ENCODE results near the gene NPAS2.

The NPAS2 gene

DNA sequence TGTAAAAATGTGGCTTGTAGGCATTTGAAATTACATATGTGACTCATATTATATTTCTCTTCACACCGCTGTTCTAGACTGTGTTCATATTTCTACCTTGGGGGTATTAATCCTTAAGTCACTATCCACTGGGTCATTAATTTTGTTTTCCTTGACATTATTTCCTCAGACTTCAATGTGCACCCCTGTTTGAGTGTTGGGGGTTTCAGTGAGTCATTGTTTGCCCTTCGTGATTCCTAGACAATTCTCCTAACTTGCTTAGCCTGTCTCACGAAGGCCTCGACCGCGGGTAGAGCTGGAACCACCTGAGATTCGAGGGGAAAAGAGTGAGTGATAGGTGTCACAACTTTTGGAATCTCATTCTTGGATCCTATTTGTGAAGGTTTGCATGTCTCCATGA, 35.1 kb downstream of the NPAS2 start:
- no peak for DNase-seq (ENCODE audit: low read depth)

DNA sequence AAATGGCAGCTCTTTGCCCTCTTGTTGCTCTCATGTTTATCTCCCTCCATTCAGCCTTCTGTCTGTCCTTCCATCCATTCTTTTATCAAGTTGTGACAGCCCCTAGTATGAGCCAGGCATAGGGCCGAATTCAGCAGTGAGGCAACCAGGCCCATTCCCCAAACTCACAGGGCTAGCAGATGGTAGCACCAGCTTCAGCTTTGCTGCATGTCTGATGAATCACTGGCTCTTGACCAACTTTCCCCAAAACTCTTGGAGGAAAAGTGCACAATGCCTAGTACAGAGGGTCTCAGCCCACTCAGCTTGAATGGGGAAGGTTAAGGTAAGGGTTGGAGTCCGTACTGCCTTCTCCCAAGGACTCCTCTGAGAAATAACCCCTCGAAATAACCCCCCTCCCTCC, 35.7 kb downstream of the NPAS2 start:
- no peak for DNase-seq (ENCODE audit: low read depth)

DNA sequence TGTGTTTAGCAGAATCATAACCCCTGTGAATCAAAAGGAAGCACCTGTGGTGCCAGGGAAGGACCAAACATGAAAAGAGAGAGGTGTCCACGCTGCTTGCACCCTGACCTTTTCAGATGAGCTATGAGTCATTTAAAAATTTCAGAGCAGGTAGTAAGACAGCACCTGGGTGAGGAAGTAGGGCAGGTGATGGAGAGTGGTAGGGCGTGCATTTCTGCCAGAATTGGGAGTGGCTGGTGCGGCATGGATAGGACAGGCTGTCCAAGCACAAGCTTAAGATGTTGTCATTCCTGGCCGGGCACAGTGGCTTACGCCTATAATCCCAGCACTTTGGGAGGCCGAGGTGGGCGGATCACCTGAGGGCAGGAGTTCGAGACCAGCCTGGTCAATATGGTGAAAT, 36.8 kb downstream of the NPAS2 start:
- no peak for DNase-seq (ENCODE audit: low read depth)

DNA sequence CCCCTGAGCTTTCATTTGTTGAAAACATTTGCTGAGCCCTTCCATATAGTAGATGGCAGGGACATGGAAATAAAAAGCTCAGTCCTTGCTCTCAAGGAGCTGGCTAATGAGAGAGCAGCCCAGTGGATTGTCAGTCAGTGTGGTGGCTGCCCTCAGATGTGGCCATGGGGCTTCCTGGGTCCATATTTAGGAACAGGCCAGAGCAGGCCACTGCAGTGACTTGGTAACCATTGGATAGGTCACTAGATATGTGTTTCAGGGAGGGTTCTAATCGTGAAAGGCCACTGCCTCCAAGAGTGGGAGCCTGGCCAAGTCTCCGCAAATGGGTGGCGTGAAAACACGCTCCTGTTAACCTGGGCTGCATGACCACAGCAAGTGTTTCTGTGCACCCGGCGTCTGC, 37.4 kb downstream of the NPAS2 start:
- DNase-seq (ENCODE audit: low read depth): no peak

DNA sequence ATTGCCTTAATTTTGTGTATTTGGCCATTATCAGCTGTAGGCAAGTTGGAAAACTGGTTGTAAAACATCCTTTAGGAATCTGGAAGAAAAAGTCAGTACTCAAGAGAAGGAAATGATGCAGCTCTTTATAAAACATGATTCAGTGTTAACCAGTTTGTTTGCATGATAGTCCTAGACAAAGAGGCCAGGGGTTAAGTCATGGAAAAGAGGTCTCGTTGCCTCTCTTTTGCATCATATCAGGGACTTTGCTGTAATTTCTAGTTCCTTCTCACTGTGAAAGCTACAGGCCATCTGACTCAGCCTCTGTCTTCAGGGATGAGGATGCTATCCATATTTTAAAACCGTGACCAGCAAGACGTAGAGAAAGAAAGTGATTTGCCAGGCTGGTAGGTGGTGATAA, 38.0 kb downstream of the NPAS2 start:
- DNase-seq (ENCODE audit: low read depth): peak; percentile 86

DNA sequence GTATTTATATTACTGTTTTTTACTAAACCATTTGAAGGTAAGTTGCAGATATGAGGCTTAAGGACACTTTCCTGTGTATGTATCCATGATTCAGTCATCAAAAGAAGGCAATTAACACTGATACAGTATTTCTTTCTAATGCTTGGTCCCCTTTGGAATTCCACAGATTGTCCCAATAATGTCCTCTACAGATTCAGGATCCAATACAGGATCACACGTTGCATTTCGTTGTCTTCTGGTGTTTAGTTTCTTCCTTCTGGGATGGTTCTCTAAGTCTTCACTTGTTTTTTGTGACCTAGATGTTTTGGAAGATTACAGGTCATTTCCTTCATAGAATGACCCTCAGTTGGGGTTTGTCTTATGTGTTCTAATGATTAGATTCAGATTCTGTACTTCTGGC, 40.0 kb downstream of the NPAS2 start:
- no peak for DNase-seq (ENCODE audit: low read depth)

DNA sequence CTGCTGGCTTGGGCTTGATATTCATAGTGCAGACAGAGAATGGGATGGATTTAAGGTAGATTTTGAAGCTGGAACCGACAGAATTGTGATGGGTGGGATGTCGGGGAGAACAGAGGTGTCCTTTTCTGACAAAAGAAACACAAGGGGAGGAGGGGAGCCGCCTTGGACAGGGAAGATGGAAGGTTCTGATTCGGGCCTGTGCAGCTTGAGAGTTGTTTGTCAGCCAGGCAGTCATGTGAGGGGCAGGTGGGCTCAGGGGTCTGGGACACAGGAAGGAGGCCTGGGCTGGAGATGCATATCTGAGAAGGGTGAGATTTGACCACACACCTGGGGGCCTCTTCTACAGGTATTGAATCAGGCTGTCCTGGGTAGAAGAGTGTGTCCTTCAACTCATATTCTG, 41.4 kb downstream of the NPAS2 start:
- no peak for DNase-seq (ENCODE audit: low read depth)

DNA sequence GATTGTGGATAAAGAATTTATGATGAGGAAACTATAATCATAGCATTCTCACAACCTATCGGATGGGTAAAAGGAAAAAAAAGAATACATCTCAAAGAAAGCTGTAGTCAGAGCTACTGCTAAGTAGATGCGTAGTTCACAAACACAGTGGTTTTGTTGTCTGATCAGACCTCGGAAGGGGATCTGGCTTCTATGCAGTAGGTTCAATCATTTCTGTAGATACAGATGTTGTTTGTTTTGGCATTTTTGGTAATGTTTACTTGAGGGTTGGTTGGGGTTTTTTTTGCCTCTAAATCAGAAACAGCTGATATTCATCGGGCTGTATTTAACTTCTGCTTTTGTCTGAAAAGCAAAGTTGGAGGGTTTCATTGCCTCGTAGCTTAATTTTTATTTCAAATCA, 42.1 kb downstream of the NPAS2 start:
- DNase-seq (ENCODE audit: low read depth): peak; percentile 63

DNA sequence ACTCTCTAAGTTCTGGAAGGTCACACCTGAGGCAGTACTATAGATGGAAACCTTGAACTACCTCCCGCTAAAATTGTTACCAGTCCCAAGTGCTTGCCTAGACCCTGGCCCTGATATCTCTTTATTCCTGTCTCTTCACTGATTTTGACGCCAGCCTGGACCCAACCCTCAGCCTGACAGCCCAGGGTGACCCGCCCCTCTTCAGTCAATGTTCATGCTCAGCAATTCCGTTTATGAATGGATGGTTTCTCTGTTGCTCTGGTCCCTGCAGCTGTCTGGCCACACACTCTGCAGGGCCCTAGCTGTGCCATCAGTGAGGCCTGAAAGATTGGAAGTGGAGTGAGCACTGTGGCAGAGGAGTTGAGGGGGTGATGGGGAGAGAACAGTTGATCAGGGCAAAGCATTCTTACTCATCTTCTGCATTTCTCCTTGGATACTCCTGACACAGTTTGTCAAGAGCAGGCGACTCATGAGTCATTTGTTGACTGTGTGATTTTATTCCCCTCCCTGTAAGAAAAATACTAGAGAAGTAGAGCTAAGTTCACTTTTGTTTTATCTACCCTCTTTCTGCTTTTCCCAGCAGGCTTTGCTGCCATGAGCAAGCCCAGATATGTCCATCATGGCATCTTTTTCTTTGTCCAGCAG, 46.0 kb downstream of the NPAS2 start:
- DNase-seq (ENCODE audit: low read depth): peak; percentile 65

DNA sequence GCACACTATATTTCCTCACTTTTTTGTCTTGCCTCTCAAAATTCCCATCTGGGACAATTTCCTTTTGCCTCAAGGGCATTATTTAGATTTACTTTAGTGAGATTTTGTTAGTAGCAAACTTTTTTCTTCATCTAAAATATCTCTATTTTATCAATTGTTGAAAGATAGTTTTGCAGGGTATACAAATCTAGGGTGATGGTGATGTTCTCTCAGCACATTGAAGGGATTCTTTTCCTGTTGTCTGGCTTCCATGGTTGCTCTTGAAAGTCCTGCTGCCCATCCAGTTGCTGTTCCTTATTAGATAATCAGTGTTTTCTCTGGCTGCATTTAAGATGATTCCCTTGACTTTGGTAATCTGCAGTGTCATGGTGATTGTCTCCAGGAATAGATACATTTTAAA, 48.1 kb downstream of the NPAS2 start:
- DNase-seq (ENCODE audit: low read depth): no peak

DNA sequence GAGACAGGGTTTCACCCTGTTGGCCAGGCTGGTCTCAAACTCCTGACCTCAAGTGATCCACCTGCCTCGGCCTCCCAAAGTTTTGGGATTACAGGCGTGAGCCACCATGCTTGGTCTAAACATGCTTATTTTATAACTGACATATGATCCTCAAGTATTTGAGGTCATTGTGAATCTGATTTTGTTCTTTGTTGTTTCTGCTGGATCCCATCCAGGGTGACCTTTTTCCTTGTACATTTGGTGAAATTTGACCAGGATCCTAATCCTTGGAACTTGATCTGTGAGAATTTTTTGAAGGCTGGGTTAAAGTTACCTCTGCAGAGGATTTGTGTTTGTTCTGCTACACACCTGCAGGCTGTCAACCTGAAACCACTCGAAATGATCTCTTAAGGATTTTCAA, 49.2 kb downstream of the NPAS2 start:
- DNase-seq (ENCODE audit: low read depth): no peak

DNA sequence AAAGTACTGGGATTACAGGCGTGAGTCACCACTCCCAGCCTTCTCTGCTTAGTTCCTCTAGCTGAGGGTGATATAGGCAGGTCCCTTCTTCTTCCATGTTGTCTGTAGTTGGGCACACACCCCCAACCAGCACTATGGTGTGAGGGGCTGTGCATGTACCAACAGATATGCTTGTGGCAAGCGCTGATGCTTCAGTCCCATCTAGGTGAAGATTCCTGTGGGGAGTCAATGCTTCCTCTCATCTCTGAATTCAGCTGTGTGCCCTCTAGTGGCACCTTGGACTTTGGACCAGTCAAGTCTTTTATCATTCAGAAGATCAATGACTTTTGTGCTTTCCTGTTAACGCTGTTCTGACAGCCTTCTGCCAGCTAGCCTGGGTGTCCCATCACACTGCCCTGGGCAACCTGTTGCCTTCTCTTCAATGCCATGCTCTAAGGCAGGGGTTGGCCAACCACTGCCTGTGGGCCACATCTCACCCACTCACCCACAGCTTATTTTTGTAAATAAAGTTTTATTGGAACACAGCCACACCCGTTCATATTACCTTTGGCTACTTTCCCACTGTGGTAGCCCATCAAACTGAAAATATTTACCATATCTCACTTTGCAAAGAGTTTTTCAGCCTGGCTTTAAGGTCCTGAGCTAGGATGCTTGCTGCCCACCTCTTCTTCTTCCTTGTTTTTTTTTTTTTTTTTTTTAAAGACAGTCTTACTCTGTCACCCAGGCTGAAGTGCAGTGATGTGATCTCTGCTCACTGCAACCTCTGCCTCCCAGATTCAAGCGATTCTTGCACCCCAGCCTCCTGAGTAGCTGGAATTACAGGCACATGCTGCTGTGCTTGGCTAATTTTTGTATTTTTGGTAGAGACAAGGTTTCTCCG, 51.0 kb downstream of the NPAS2 start:
- DNase-seq (ENCODE audit: low read depth): no peak

DNA sequence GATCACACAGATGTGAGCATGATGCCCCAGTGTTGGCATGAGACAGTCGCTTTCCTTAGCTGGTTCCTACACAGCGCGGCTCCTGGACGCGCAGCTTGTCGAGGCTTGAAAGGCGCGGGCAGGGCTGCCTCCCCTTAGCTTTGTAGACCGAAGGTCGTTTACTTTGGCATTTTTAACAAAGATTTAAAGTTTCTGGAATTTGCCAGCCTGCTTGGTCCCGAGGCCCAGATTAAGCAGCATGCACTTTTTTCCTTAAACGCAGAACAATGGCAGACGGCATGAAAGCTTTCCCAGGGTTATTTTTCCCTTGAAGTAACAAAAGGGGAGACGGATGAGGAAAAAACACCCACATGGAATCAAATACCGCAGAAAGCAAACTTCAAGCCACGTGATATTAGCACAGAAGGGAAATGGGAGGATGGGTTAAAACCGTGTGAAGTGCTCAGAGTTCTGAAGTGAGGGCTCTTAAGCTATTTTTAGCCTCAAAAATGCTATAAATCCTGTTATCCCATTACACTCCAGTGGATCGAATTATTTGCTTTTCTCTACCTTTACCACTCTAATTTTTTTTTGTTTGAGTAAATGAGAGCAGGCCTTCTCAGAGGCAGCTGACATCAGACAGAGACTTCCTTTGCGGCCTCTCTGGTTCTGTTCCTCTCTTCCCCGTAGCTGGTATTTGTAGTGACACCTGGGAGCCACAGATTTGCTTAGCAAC, 55.7 kb downstream of the NPAS2 start:
- DNase-seq (ENCODE audit: low read depth): no peak

DNA sequence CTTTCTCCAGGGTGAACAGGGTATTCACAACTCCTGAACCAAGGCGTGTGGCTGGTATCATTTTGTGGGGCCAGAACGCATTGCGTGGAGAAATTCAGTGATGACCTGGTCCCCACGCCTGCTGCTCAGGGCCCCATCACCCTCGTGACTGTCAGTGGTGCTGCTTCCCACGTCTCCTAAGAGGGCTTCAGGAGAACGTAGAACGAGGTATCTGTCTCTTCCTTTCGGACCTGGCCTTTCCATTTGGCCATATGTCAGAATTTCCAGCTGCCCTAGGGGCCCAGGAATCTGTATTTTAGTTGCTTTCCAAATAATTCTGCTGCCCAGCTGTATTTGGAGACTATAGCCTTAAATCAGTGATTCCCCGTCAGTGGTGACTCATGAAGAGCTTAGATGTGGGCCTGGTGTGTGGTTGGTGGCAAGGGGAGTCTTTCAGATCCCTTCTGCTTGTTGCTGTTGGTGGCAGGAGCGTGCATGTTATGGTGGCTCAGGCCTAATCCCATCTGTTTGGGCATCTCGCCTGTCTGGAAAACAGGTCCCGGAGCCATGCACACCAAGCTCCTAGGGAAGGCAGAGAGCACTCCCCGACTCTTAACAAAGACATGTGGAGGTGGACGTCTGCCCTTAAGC, 56.4 kb downstream of the NPAS2 start:
- DNase-seq (ENCODE audit: low read depth): no peak

DNA sequence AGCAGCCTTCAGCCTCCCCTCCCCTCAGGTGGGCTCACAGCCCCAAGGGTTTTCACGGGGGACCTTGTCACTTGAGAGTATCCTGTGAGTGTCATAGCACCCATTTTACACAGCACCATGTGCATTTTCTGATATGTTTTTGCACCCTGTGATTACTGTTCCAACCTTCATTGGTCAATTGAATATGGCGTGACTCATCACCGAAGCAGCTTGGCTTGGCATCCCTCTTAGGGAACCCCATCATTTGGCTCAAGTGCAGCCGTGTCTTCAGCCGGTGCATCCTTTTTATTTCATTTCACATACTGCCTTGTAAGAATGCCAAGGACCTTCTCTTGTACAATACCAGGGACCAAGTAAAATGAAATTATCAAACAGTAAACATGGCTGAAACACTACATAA, 57.6 kb downstream of the NPAS2 start:
- peak; percentile 77 for DNase-seq (ENCODE audit: low read depth)

DNA sequence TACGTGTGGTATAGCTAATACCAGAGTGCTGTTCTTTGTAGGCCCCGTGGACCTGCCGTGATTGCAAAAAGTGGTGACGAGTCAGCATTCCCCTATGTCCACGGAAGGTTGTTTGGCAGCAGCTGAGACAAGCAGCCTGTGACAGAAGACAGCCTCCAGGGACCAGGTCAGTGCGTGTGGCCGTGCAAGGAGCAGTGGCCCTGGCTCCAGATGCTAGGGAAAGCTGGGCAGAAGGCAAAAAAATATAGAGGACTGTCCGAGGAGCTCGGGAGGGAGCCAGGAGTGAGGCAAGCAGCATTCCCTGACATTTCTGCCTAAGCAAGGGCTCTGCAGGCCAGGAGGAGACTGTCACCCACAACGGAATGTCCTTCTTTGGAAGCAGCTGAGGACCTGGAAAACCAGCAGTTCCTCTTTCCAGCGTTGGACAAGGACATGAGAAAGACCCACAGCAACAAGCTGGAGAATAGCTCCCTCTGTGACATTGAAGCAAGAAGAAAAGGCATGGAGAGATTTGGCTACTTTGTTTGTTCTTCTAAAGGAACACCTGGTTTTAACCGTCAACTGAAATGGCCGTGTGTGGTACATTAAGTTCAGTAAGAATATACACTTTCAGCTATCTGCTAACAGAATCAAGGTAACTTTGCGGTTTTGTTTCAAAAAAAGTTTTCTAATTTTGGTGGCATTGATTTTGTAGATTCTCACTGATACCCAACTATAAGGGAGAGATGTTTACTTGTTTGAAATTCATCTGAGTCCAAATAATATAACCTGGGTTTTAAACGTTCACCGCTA, 58.3 kb downstream of the NPAS2 start:
- peak; percentile 30 for DNase-seq (ENCODE audit: low read depth)

DNA sequence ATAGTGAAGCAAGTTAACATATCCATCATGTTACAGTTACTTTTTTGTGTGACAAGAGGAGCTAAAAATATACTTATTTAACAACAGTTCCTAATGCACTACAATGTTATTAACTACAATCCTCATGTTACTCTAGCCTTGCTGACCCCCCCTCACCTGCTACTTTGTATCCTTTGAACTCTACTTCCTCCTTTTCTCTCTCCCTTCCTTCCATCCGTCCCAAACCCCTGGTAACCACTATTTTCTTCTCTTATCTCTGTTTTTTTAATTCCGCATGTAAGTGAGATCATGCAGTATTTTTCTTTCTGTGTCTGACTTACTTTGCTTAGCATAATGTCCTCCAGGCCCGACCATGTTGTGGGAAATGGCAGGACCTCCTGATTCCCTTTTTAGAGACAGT, 59.4 kb downstream of the NPAS2 start:
- no peak for DNase-seq (ENCODE audit: low read depth)

DNA sequence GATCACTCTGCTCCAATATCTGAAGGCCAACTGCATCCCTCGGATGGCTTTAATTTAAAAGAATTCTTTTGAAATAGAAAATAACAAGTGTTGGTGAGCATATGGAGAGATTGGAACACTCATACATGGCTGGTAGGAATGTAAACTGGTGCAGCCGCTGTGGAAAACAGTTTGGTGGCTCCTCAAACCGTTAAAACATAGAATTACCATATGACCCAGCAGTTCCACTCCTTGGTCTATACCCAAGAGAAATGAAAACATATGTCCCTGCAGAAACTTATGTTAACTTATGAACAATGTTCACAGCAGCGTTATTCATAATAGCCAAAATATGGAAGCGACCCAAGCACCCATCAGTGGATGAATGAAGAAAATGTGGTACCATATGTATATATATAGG, 60.1 kb downstream of the NPAS2 start:
- no peak for DNase-seq (ENCODE audit: low read depth)

DNA sequence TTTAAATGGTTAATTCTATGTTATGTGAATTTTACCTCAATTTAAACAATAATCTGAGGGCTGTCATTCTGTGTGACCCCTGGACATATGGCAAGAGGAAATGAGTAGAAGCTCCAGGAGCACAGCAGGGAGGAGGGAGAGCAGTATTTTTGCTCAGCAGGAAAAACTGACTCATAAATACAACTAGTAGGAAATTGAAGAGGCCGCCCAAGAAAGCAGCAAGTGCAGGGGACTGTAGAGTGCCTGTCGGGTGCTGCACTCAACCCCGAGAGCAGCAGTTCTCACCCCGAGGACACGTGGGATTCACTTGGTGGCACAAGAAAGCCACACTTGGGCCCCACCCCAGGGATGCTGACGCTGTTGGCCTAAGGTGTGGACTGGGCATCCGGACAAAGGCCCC, 60.8 kb downstream of the NPAS2 start:
- DNase-seq (ENCODE audit: low read depth): no peak

DNA sequence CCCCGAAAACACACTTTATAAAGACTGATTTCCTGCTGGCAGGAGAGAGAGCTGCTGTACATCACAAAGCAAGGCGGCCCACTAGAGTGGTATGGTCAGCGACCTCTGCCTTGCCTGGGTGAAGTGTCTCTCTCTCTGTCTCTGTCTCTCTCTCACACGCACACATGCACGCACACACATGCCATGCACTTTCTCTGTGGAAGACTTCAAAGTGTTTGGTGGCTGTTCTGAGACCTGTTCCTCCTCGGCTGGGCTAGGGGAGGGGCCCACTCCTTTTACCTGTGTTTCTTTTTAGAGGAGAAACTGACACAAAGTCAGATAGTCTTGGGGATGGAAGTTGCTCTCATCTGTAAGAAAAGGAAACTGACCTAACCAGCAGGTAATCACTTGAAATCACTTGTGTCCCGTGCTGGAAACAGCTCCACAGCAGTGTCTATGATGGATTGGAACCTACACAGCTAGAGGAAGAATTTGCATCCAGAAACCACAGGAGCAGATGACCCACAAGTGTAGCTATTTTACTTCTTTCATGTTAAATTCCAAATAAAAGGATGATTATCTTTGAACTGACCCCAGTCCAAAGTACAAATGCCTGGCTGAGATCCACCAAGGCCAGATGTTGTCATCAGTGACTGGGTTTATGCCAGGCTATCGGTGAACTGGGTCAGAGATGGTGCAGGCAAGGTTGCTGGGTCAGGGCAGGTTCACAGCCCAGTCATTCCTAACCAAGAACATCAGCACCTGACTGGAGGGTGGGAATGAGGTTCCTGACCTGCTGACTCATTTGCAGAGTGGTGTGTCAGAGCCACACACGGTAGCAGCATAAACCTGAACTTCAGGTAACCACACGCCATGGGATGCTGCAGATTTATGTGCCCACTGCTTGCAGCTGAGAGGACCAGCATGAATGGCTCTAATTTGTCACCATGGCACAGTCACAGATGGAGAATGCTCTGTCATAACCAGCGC, 63.0 kb downstream of the NPAS2 start:
- DNase-seq (ENCODE audit: low read depth): no peak
